ENCODE results near the gene DIS3L2. TPM values are rescaled to one million over a fixed set of nuclear protein-coding genes. Genes with fewer than 3 reads are reported as not detected.

DIS3L2 gene
- total and polyA plus RNA-seq, 2 of the 4 experiments (the other 2 are of a cell fraction), result 14.7 to 19.2 TPM

- no peak overlapping the region for H2BK15ac ChIP-seq (ENCODE audit: low read depth, low read length)
- H3K4me3 ChIP-seq (ENCODE audit: insufficient read depth, low read depth, low read length), result no peak overlapping the region
- H3K4ac ChIP-seq (ENCODE audit: low read depth, low read length), result no peak overlapping the region
- H2BK20ac ChIP-seq (ENCODE audit: low read depth, low read length), result no peak overlapping the region
- no TSS peak for BruUV-seq (replicated peaks)
- no peak overlapping the region for H4K8ac ChIP-seq (ENCODE audit: low read depth in 2 of 2, low read length in 2 of 2)
- no peak overlapping the region for H3K9ac ChIP-seq (ENCODE audit: low read depth, low read length)
- H3K18ac ChIP-seq (ENCODE audit: low read depth, low read length), result no peak overlapping the region
- no peak overlapping the region for H3K27ac ChIP-seq (ENCODE audit: insufficient read depth, low read length)
- no peak for ATAC-seq (ENCODE audit: low read depth)
- no peaks in the 10 kb centered on the region for H3K36me3 ChIP-seq (ENCODE audit: control insufficient read depth, insufficient read depth, low read length)
- no peak overlapping the region for H3K14ac ChIP-seq (replicated peaks; ENCODE audit: low read depth, low read length)
- no peaks in the 10 kb centered on the region for H3K4me1 ChIP-seq (ENCODE audit: control insufficient read depth, insufficient read depth, low read length)
- POLR2A ChIA-PET (ENCODE audit: unreplicated experiment), result no interaction called here
- intact Hi-C loops (cut with micrococcal nuclease), result no loop called here
- H3K4me2 ChIP-seq (ENCODE audit: low read depth, low read length), result no peak overlapping the region
- no peak overlapping the region for H2AK5ac ChIP-seq (ENCODE audit: low read depth, low read length)
- H3K27me3 ChIP-seq (ENCODE audit: control insufficient read depth, insufficient read depth, low read length), result peaks cover 12% of the 10 kb centered on the region
- no peak overlapping the region for H4K91ac ChIP-seq (ENCODE audit: insufficient read depth, low read depth, low read length)
- CTCF ChIA-PET, result no interaction called here
- no peak overlapping the region for H2AK9ac ChIP-seq (replicated peaks; ENCODE audit: low read depth, low read length, poor library complexity)
- in situ Hi-C loops (cut with MboI; ENCODE audit: low sequenced_read_pairs), result no loop called here
- H3K56ac ChIP-seq (ENCODE audit: extremely low read depth, insufficient read depth, low read length), result no peak overlapping the region
- DNase-seq, result no peak
- no peak overlapping the region for H4K5ac ChIP-seq (ENCODE audit: low read depth, low read length)
- H2AFZ ChIP-seq (replicated peaks; ENCODE audit: low read length, poor library complexity), result no peak overlapping the region
- no peaks in the 10 kb centered on the region for H3K79me1 ChIP-seq (ENCODE audit: low read depth in 1 of 2, low read length in 2 of 2)
- no peaks in the 10 kb centered on the region for H3K9me1 ChIP-seq (ENCODE audit: insufficient read depth, low read length)
- H2BK120ac ChIP-seq (ENCODE audit: low read depth, low read length), result no peak overlapping the region
- TF ChIP-seq MAZ (IDR thresholded peaks at IDR 0.05; ENCODE audit: borderline replicate concordance, low read depth, low read length), result no peak
- no peak for TF ChIP-seq RCOR1 (IDR thresholded peaks at IDR 0.05; ENCODE audit: insufficient replicate concordance, low read length)
- no peak for TF ChIP-seq BHLHE40 (IDR thresholded peaks at IDR 0.05; ENCODE audit: low read depth, low read length)
- TF ChIP-seq, protein P1, sequence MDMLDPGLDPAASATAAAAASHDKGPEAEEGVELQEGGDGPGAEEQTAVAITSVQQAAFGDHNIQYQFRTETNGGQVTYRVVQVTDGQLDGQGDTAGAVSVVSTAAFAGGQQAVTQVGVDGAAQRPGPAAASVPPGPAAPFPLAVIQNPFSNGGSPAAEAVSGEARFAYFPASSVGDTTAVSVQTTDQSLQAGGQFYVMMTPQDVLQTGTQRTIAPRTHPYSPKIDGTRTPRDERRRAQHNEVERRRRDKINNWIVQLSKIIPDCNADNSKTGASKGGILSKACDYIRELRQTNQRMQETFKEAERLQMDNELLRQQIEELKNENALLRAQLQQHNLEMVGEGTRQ (IDR thresholded peaks at IDR 0.05; ENCODE audit: low read depth, low read length), result no peak
- no peak for TF ChIP-seq MXI1 (IDR thresholded peaks at IDR 0.05; ENCODE audit: borderline replicate concordance, low read depth, low read length)
- TF ChIP-seq SMC3 (IDR thresholded peaks at IDR 0.05; ENCODE audit: low read depth, low read length), result no peak
- TF ChIP-seq POLR2A (IDR thresholded peaks at IDR 0.05; ENCODE audit: low read depth, low read length), result no peak
- no peak for TF ChIP-seq RFX5 (IDR thresholded peaks at IDR 0.05; ENCODE audit: low read depth, low read length)
- no peak for TF ChIP-seq FOS (IDR thresholded peaks at IDR 0.05; ENCODE audit: low read depth, low read length)
- TF ChIP-seq RAD21 (IDR thresholded peaks at IDR 0.05; ENCODE audit: low read length), result no peak
- TF ChIP-seq MAFK (IDR thresholded peaks at IDR 0.05; ENCODE audit: low read depth, low read length), result no peak
- TF ChIP-seq CTCF (conservative IDR thresholded peaks at IDR 0.05; ENCODE audit: low read depth, low read length), result no peak
- no peak; the same call in 1 of the 2 replicates for TF ChIP-seq CEBPB (IDR thresholded peaks at IDR 0.05; ENCODE audit: low read depth, low read length)
- TF ChIP-seq, protein P2, sequence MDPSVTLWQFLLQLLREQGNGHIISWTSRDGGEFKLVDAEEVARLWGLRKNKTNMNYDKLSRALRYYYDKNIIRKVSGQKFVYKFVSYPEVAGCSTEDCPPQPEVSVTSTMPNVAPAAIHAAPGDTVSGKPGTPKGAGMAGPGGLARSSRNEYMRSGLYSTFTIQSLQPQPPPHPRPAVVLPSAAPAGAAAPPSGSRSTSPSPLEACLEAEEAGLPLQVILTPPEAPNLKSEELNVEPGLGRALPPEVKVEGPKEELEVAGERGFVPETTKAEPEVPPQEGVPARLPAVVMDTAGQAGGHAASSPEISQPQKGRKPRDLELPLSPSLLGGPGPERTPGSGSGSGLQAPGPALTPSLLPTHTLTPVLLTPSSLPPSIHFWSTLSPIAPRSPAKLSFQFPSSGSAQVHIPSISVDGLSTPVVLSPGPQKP (IDR thresholded peaks at IDR 0.05; ENCODE audit: borderline replicate concordance, low read depth, low read length), result no peak
- no peak for TF ChIP-seq NFE2L2 (IDR thresholded peaks at IDR 0.05; ENCODE audit: low read depth, low read length)
- no peak for TF ChIP-seq CHD1 (IDR thresholded peaks at IDR 0.05; ENCODE audit: low read depth, low read length)
- dilution Hi-C loops (cut with HindIII; ENCODE audit: low sequenced_read_pairs, unreplicated experiment), result no loop called here
- no CpG with 5 or more reads among the region's 2 CpGs for WGBS, 2 experiments (ENCODE audit: extremely low coverage in 2 of 2, insufficient read length in 1 of 2)
- H4K20me1 ChIP-seq (ENCODE audit: insufficient read depth, low read length), result no peaks in the 10 kb centered on the region
- no peaks in the 10 kb centered on the region for H3K9me3 ChIP-seq (ENCODE audit: control insufficient read depth, insufficient read depth, low read length)
- no peak overlapping the region for H2BK5ac ChIP-seq (ENCODE audit: low read depth, low read length, poor library complexity, severe bottlenecking)
- H3K23ac ChIP-seq (ENCODE audit: low read depth, low read length), result no peak overlapping the region
Measured at GRCh38 chr2:231951452-231952035, 10.0 kb upstream of the DIS3L2 start.
